ENCODE measurements around the gene ZIM2.

DNA sequence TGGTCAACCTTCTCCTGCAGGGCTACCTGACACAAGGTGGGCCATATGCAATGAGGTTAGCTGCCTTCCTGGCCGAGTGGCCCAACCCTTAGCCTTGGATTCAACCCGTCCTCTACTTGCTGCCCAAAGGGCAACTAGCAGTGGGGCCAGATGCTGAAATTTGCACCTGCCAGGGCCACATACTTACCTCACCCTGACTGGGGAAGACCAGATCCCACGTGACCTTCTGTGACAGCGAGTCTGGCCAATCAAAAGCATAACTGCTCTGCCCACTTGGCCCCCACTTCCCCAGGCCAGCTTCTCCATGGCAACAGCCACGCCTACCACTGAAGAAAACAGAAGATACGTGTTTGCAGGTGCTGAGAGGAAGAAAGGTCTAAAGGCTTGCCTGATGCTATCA is 10.9 kb downstream of the ZIM2 start:
- TF ChIP-seq, protein P1, sequence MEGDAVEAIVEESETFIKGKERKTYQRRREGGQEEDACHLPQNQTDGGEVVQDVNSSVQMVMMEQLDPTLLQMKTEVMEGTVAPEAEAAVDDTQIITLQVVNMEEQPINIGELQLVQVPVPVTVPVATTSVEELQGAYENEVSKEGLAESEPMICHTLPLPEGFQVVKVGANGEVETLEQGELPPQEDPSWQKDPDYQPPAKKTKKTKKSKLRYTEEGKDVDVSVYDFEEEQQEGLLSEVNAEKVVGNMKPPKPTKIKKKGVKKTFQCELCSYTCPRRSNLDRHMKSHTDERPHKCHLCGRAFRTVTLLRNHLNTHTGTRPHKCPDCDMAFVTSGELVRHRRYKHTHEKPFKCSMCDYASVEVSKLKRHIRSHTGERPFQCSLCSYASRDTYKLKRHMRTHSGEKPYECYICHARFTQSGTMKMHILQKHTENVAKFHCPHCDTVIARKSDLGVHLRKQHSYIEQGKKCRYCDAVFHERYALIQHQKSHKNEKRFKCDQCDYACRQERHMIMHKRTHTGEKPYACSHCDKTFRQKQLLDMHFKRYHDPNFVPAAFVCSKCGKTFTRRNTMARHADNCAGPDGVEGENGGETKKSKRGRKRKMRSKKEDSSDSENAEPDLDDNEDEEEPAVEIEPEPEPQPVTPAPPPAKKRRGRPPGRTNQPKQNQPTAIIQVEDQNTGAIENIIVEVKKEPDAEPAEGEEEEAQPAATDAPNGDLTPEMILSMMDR (IDR thresholded peaks at IDR 0.05; ENCODE audit: insufficient read depth, low read length, poor library complexity, severe bottlenecking), result no peak
- TF ChIP-seq EZH2phosphoT487 (conservative IDR thresholded peaks at IDR 0.05; ENCODE audit: low read length), result no peak
